Loucy (cell line): Measurements from ENCODE around the gene VSTM2B.

Experiments used
- CTCF ChIP-seq: fragments of 200-600 bp; sonication (generic); conservative IDR thresholded peaks from 2 replicates; pipeline ENCODE4 v1.5.1; 2014; ENCODE audit warnings: mild to moderate bottlenecking, antibody characterized with exemption, low read length
- EZH2phosphoT487 ChIP-seq: fragments of 200-600 bp; IDR thresholded peaks from 2 replicates; pipeline ENCODE4 v1.6.1; 2018; ENCODE audit warnings: antibody characterized with exemption, mild to moderate bottlenecking, moderate library complexity, borderline replicate concordance

- TF ChIP-seq CTCF = no peak
- TF ChIP-seq EZH2phosphoT487 = no peak
Measured at GRCh38 chr19:29479941-29480340, 45.9 kb upstream of the VSTM2B start.
